Brain microvascular endothelial cell (primary cell): ENCODE data around the gene CHKB.
A peak's percentile ranks its signal among the peaks of the same experiment; 100 is the strongest.

Experiments
- DNase-seq: peaks from one replicate; pipeline ENCODE4 v3.0.0-alpha.2; 2020
- H3K27ac ChIP-seq: fragments of 250-450 bp; sonication (Bioruptor Pico); 2 replicates; pipeline ENCODE4 v1.5.1; 2020; ENCODE audit warnings: mild to moderate bottlenecking, moderate library complexity
- H3K27me3 ChIP-seq: fragments of 250-450 bp; sonication (Bioruptor Pico); replicated peaks from 2 replicates; pipeline ENCODE4 v1.5.1; 2020; ENCODE audit warnings: mild to moderate bottlenecking
- H3K36me3 ChIP-seq: fragments of 250-450 bp; sonication (Bioruptor Pico); replicated peaks from 2 replicates; pipeline ENCODE4 v1.5.1; 2020; ENCODE audit warnings: mild to moderate bottlenecking
- H3K4me3 ChIP-seq: 2 replicates; pipeline ENCODE4 v1.5.1; 2011; ENCODE audit warnings: low read depth, mild to moderate bottlenecking, control low read depth, low read length, moderate library complexity
- in situ Hi-C: cut with HindIII; loops from 2 replicates; pipeline ENCODE4 v1.10.0; 2017; ENCODE audit warnings: low sequenced_read_pairs, low pct_ligation_motif_present
- TF ChIP-seq, protein P1 (sequence below): IDR thresholded peaks from 2 replicates; pipeline ENCODE4 v1.5.1; 2011; ENCODE audit warnings: low read depth, mild to moderate bottlenecking, moderate library complexity, low read length, control low read depth, inconsistent platforms; ENCODE audit errors: missing control alignments

Gene CHKB

DNA sequence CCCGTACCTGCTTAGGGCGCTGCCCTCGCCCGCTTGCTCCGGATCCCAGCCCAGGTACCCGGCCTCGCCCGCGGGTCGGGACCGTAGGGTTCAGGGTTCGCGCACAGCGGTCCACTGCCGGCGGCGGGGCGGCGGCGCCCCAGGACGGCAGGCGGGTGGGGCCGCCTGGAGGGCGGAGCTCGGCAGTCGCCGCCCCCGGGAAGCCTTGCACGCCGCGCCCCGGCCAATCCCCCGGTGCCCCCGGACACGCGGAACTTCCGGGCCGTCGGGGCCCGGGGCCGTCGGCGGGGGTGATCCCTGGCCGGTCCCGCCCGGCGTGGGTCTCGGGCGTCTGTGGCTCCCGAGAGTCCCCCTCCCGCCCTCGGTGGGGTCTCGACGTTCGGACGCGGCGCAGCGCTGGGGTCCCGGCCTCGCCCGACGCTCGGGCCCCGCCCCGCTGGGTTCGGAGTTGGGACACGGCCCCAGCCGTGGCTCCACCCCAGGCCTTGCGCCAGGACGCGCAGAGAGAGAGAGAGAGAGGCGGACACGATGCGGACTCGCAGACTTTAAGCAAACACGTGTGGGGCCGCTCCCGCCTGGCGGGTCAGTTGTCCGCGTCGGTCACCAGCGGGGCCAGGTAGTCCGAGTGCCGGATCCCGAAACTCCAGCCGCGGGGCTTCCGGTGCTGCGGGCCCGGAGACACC is 52.6 kb downstream of the CHKB start, which contains the start of gene TYMP:
Gene TYMP (minus strand): TSS at position 116 of the 683 bp plus-strand sequence. CDS start 303 bp downstream, outside the sequence.
- H3K27ac ChIP-seq, result peak within 1 kb of the TSS; percentile 5
- DNase-seq, result peak; percentile 49
- peak within 1 kb of the TSS; percentile 43 for H3K4me3 ChIP-seq
- H3K27me3 ChIP-seq, result no peaks in the 10 kb centered on the region
- TF ChIP-seq, protein P1, sequence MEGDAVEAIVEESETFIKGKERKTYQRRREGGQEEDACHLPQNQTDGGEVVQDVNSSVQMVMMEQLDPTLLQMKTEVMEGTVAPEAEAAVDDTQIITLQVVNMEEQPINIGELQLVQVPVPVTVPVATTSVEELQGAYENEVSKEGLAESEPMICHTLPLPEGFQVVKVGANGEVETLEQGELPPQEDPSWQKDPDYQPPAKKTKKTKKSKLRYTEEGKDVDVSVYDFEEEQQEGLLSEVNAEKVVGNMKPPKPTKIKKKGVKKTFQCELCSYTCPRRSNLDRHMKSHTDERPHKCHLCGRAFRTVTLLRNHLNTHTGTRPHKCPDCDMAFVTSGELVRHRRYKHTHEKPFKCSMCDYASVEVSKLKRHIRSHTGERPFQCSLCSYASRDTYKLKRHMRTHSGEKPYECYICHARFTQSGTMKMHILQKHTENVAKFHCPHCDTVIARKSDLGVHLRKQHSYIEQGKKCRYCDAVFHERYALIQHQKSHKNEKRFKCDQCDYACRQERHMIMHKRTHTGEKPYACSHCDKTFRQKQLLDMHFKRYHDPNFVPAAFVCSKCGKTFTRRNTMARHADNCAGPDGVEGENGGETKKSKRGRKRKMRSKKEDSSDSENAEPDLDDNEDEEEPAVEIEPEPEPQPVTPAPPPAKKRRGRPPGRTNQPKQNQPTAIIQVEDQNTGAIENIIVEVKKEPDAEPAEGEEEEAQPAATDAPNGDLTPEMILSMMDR, result no peak
- in situ Hi-C loops, result no loop called here
- H3K36me3 ChIP-seq, result no peaks in the 10 kb centered on the region

DNA sequence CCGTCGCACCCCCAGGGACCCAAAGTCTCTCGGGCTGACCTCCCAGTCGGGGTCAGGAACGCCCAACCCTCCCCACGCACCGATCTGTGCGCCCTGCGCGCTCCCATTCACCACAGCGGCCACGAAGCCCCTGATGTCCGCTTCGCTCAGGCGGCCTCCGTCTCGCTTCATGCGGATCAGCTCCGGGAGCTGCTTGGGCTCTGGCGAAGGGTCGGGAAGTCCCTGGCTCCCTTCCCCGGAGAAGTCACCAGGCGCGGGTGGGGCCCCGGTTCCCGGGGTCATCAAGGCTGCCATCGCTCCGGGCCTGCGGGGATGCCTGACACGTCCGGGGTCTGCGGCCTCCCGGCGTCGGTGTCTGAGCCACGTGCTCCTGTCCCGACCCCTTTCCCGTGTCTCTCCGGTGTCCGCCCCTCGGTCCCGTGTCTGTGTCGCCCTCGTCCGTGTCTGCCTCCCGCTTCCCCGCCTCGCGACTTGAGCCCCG is 53.2 kb downstream of the CHKB start:
- H3K36me3 ChIP-seq, result no peaks in the 10 kb centered on the region
- no peaks in the 10 kb centered on the region for H3K27me3 ChIP-seq
- no peak for DNase-seq
- no peak overlapping the region for H3K27ac ChIP-seq
- peak overlapping the region; percentile 41 for H3K4me3 ChIP-seq
- in situ Hi-C loops, result no loop called here
- TF ChIP-seq, protein P1, result no peak
